Ishikawa (cell line): ENCODE results near the gene MRPL37.

ENCODE experiments used
- CEBPB ChIP-seq: IDR thresholded peaks from 2 replicates; pipeline ENCODE4 v1.6.1; 2012
- CREB1 ChIP-seq: IDR thresholded peaks from 2 replicates; pipeline ENCODE4 v1.6.1; 2012; ENCODE audit warnings: low read depth
- EGR1 ChIP-seq: IDR thresholded peaks from 2 replicates; pipeline ENCODE4 v1.6.1; 2012
- EP300 ChIP-seq: IDR thresholded peaks from 2 replicates; pipeline ENCODE4 v1.6.1; 2012; ENCODE audit warnings: borderline replicate concordance
- FOXM1 ChIP-seq: IDR thresholded peaks from 2 replicates; pipeline ENCODE4 v1.6.1; 2012; ENCODE audit warnings: low read depth, borderline replicate concordance
- MAX ChIP-seq: IDR thresholded peaks from 2 replicates; pipeline ENCODE4 v1.6.1; 2012
- NFIC ChIP-seq: IDR thresholded peaks from 2 replicates; pipeline ENCODE4 v1.6.1; 2012
- RAD21 ChIP-seq: IDR thresholded peaks from 2 replicates; pipeline ENCODE4 v1.6.1; 2012; ENCODE audit warnings: low read depth
- TAF1 ChIP-seq: IDR thresholded peaks from 2 replicates; pipeline ENCODE4 v1.6.1; 2012; ENCODE audit warnings: low read depth, mild to moderate bottlenecking
- TCF12 ChIP-seq: IDR thresholded peaks from 2 replicates; pipeline ENCODE4 v1.6.1; 2012; ENCODE audit warnings: low read depth
- TEAD4 ChIP-seq: IDR thresholded peaks from 2 replicates; pipeline ENCODE4 v1.6.1; 2012
- YY1 ChIP-seq: IDR thresholded peaks from 2 replicates; pipeline ENCODE4 v1.6.1; 2012; ENCODE audit warnings: low read depth
- ZBTB7A ChIP-seq: IDR thresholded peaks from 2 replicates; pipeline ENCODE4 v1.6.1; 2012; ENCODE audit warnings: low read depth
- TF ChIP-seq, protein P1 (sequence below): IDR thresholded peaks from 2 replicates; pipeline ENCODE4 v1.6.1; 2012; ENCODE audit warnings: low read depth, mild to moderate bottlenecking
- TF ChIP-seq, protein P2 (sequence below): IDR thresholded peaks from 2 replicates; pipeline ENCODE4 v1.6.1; 2012

MRPL37 gene

GRCh38 chr1:54245501-54245900, 45.5 kb downstream of the MRPL37 start:
- TF ChIP-seq TEAD4 (no peak), EP300 (no peak), ZBTB7A (no peak), TAF1 (no peak), CEBPB (no peak)

- TF ChIP-seq ZBTB7A (no peak), MAX (no peak), CEBPB (no peak), TCF12 (no peak), YY1 (no peak), TAF1 (no peak), TEAD4 (no peak), FOXM1 (no peak)
- TF ChIP-seq, protein P1, sequence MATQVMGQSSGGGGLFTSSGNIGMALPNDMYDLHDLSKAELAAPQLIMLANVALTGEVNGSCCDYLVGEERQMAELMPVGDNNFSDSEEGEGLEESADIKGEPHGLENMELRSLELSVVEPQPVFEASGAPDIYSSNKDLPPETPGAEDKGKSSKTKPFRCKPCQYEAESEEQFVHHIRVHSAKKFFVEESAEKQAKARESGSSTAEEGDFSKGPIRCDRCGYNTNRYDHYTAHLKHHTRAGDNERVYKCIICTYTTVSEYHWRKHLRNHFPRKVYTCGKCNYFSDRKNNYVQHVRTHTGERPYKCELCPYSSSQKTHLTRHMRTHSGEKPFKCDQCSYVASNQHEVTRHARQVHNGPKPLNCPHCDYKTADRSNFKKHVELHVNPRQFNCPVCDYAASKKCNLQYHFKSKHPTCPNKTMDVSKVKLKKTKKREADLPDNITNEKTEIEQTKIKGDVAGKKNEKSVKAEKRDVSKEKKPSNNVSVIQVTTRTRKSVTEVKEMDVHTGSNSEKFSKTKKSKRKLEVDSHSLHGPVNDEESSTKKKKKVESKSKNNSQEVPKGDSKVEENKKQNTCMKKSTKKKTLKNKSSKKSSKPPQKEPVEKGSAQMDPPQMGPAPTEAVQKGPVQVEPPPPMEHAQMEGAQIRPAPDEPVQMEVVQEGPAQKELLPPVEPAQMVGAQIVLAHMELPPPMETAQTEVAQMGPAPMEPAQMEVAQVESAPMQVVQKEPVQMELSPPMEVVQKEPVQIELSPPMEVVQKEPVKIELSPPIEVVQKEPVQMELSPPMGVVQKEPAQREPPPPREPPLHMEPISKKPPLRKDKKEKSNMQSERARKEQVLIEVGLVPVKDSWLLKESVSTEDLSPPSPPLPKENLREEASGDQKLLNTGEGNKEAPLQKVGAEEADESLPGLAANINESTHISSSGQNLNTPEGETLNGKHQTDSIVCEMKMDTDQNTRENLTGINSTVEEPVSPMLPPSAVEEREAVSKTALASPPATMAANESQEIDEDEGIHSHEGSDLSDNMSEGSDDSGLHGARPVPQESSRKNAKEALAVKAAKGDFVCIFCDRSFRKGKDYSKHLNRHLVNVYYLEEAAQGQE, result no peak
- TF ChIP-seq, protein P2, sequence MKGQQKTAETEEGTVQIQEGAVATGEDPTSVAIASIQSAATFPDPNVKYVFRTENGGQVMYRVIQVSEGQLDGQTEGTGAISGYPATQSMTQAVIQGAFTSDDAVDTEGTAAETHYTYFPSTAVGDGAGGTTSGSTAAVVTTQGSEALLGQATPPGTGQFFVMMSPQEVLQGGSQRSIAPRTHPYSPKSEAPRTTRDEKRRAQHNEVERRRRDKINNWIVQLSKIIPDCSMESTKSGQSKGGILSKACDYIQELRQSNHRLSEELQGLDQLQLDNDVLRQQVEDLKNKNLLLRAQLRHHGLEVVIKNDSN, result no peak
Measured at GRCh38 chr1:54246116-54246721, 46.3 kb downstream of the MRPL37 start.

DNA sequence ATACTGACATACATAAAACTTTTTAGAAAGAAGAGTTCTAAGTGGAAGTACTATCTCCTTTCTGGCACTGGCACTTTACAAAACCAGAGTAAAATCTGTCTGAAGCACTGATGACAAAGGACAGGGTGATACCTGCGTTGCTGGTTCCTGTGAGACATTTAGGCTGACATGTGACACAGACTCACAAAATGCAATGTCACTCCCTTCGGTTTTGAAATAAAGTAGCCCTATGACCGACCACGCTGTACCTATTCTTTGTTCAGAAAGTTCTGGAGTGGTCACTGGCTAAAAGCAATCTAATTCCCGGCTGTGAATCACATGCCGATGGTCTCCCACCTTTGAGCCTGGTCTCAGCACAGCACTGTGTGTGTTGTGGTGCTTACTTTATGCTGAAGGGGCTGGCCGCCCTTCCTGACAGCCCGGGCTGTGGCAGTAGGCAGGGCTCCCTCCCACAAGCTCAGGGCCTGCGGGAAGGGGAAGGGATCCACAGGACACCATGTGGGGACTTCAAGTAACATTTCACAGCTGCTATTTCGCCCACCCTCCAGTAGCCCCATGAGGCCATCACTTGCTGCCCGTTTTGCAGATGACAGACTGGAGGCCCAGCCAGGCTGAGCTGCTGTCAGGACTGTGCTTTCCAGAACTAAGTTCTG, 48.0 kb downstream of the MRPL37 start:
- TF ChIP-seq, protein P2, result no peak
- TF ChIP-seq EP300, result no peak
- TF ChIP-seq EGR1, result no peak
- no peak for TF ChIP-seq NFIC
- TF ChIP-seq, protein P1, result no peak
- no peak for TF ChIP-seq CREB1
- TF ChIP-seq TAF1, result no peak
- TF ChIP-seq RAD21, result no peak
- no peak for TF ChIP-seq FOXM1
- no peak for TF ChIP-seq CEBPB
- TF ChIP-seq TEAD4, result no peak
- TF ChIP-seq TCF12, result no peak
- no peak for TF ChIP-seq YY1
- TF ChIP-seq ZBTB7A, result no peak
- no peak for TF ChIP-seq MAX

DNA sequence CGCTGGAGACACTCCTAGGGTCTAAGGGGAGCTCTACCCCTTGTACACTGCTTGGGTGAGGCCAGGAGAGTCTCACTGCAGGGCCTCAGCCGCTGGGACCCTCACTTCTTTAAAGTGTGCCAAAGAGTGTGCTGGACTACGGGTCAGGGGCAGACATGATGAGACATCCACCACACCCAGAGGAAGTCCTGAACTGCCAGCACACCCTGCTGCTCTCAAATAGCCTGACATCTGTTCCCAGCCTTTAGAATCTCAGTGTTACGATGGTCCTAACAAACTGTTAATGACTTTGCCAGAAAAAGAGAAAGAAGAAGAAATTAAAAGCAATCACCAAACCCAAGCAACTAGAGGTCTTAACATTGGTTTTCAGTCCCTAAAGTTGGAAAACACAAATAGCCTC, 49.0 kb downstream of the MRPL37 start:
- TF ChIP-seq EP300, result no peak
- TF ChIP-seq, protein P2, result no peak
- TF ChIP-seq CREB1, result no peak
- TF ChIP-seq NFIC, result no peak
- TF ChIP-seq CEBPB, result no peak
- TF ChIP-seq TEAD4, result no peak
- no peak for TF ChIP-seq ZBTB7A
- TF ChIP-seq RAD21, result no peak
- TF ChIP-seq, protein P1, result no peak
- no peak for TF ChIP-seq TAF1
- no peak for TF ChIP-seq FOXM1
- no peak for TF ChIP-seq YY1
- TF ChIP-seq EGR1, result no peak
- TF ChIP-seq MAX, result no peak
- no peak for TF ChIP-seq TCF12
